ENCODE measurements around the gene SLC6A11.

Gene SLC6A11

DNA sequence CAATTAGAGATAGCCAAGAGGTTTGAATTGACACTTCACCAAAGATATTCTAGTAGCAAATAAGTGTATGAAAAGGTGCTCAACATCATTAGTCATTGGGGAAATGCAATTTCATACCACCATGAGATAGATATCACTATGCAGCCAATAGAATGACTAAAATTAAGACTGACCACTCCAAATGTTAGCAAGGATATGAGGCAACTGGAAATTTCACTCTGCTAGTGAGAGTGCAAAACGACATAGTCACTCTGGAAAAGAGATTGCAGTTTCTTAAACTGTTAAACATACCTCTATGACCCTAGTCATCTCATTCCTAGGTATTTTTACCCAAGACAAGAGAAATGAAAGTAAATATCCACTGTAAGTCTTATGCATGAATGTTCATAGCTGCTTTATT, 27.6 kb upstream of the SLC6A11 start:
- DNase-seq (ENCODE audit: low read depth in 2 of 2, low spot score in 1 of 2): no peak

- no peak for DNase-seq (ENCODE audit: low read depth in 2 of 2, low spot score in 1 of 2)
Measured at GRCh38 chr3:10790713-10791112, 25.3 kb upstream of the SLC6A11 start.

- DNase-seq (ENCODE audit: low read depth in 2 of 2, low spot score in 1 of 2): no peak
Measured at GRCh38 chr3:10792208-10792607, 23.8 kb upstream of the SLC6A11 start.

GRCh38 chr3:10798600-10799367, 17.2 kb upstream of the SLC6A11 start:
- DNase-seq (ENCODE audit: low read depth in 2 of 2, low spot score in 1 of 2): no peak

- no peak for DNase-seq (ENCODE audit: low read depth in 2 of 2, low spot score in 1 of 2)
Measured at GRCh38 chr3:10804183-10804648, 11.8 kb upstream of the SLC6A11 start.

- DNase-seq (ENCODE audit: low read depth in 2 of 2, low spot score in 1 of 2): no peak
Measured at GRCh38 chr3:10806006-10806405, 10.0 kb upstream of the SLC6A11 start.

- no peak for DNase-seq (ENCODE audit: low read depth in 2 of 2, low spot score in 1 of 2)
Measured at GRCh38 chr3:10808130-10808735, 7.8 kb upstream of the SLC6A11 start.

GRCh38 chr3:10808974-10809373, 7.1 kb upstream of the SLC6A11 start:
- DNase-seq (ENCODE audit: low read depth in 2 of 2, low spot score in 1 of 2): no peak

DNA sequence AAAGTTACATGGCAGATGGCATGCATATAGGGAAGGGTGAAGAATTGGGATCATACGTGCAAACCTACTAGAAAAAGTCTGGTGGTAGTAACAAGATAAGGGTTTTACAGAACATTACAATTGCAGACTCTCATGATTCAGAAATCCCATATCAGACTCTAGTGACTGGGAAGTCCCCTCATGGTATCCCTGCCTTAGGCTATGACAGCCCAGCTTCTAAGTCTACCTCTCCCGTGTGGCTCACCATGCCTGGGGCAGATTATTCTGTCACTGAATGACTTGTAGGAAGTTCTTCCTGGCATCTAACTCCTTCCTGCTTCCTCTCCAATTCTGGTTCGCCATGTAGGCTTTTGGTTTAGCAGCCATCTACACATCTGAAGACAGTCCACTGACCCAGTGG, 5.7 kb upstream of the SLC6A11 start:
- DNase-seq (ENCODE audit: low read depth in 2 of 2, low spot score in 1 of 2): no peak

GRCh38 chr3:10813425-10813824, 2.6 kb upstream of the SLC6A11 start:
- DNase-seq (ENCODE audit: low read depth in 2 of 2, low spot score in 1 of 2): no peak

GRCh38 chr3:10814623-10815022, 1.4 kb upstream of the SLC6A11 start:
- DNase-seq (ENCODE audit: low read depth in 2 of 2, low spot score in 1 of 2): no peak

GRCh38 chr3:10815487-10815886, 541 bp upstream of the SLC6A11 start:
- no peak for DNase-seq (ENCODE audit: low read depth in 2 of 2, low spot score in 1 of 2)

- no peak for DNase-seq (ENCODE audit: low read depth in 2 of 2, low spot score in 1 of 2)
Measured at GRCh38 chr3:10816863-10817253, 830 bp downstream of the SLC6A11 start.

GRCh38 chr3:10817506-10817905, 1.5 kb downstream of the SLC6A11 start:
- no peak for DNase-seq (ENCODE audit: low read depth in 2 of 2, low spot score in 1 of 2)

GRCh38 chr3:10822055-10822454, 6.0 kb downstream of the SLC6A11 start:
- DNase-seq (ENCODE audit: low read depth in 2 of 2, low spot score in 1 of 2): no peak

DNA sequence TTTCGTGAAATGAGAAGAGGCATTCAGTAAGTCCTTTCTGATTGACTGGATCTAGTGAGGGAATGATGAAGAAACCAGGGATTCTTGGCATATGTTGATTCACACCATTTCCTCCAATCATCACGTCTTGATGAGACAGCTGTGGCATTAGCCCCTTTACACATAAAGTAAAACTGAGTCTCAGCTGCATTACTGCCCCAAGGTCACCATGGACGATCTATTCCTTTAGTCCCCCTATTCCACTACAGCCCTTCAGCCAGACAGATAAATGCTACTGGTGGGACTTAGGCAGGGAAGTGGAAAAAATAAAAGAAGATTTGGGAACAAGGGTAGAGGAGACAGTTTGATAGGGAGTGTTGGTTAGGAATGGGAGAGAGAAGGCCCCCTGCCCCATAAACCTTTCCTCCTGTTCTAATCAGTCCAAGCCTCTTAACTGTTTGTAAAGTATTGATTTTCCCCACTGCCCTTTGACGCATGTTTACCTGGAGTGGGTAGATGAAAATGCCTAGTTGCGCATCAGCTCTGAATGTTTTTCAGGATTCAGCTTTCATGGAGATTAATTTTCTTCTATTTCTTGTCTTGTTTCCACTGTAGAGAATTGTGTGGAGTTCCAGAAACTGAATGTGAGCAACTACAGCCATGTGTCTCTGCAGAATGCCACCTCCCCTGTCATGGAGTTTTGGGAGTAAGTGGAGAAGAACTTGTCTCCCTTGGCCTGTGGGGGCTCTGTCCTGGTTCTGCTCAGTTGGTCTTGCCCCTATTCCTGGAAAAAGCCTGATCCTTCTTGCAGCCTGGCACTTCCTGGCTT, 6.9 kb downstream of the SLC6A11 start:
- DNase-seq (ENCODE audit: low read depth in 2 of 2, low spot score in 1 of 2): no peak

GRCh38 chr3:10823516-10823818, 7.4 kb downstream of the SLC6A11 start:
- DNase-seq (ENCODE audit: low read depth in 2 of 2, low spot score in 1 of 2): no peak

DNA sequence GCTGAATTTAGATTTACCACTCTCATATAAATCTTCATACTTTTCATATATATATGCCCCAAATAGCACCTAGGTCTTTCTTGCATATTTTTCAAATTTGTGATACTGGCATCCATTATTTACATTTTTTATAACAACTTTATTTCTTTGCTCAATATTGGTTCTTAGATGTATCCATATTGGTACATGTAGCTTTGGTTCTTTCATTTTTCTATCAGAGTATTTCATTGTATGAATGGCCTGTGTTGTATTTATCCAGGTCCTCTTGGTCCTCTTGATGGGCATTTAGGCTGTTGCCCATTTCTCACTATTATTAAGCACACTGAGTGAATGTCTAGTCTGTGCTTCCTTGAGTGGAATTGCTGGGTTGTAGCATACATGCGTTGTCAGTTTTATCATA, 8.4 kb downstream of the SLC6A11 start:
- DNase-seq (ENCODE audit: low read depth in 2 of 2, low spot score in 1 of 2): no peak

GRCh38 chr3:10833855-10834414, 17.9 kb downstream of the SLC6A11 start:
- no peak for DNase-seq (ENCODE audit: low read depth in 2 of 2, low spot score in 1 of 2)

DNA sequence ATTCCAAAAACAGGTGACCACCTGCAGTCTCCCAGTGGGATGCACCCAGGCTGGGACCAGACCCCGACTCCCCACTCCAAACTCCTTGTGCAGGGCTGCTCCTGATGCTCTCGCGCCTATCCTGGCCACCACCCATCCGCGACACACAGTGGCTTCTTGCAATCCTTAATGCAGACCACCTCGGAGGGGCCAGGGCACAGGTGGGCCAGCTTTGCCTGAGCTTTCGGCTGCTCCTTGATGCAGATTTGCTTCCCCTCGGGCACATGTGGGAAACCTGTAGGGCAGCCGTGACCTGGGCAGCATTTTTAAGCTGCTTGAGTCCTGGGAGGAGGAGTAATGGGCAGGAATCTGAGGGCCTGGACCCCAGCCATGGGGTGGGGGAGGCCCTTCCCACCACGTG, 18.9 kb downstream of the SLC6A11 start:
- DNase-seq (ENCODE audit: low read depth in 2 of 2, low spot score in 1 of 2): no peak

GRCh38 chr3:10835406-10835805, 19.4 kb downstream of the SLC6A11 start:
- DNase-seq (ENCODE audit: low read depth in 2 of 2, low spot score in 1 of 2): no peak

DNA sequence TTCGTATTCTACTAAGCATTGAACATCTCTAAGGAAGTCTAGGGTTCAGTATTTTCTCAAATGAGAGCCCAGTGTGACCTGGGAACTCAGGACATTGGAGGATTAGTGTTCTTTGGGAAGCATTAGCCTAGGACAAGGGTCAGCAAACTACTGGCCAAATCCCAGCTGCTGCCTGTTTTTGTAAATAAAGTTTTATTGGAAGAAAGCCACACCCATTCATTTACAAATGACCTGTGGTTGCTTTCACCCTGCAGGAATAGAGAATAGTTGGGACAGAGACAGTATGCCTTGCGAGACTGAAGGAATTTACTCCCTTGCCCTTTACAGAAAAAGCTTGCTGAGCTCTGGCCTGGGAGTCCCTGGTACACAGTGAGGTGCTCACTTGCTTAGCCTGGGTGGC, 20.6 kb downstream of the SLC6A11 start:
- DNase-seq (ENCODE audit: low read depth in 2 of 2, low spot score in 1 of 2): no peak
